ENCODE measurements around the gene TTI1.

Gene TTI1

GRCh38 chr20:37937686-37938085 is 95.6 kb downstream of the TTI1 start:
- no peak overlapping the region for H3K27ac ChIP-seq (ENCODE audit: low read depth, low read length)
- H3K79me2 ChIP-seq (ENCODE audit: control insufficient read depth, insufficient read depth, low read length, unreplicated experiment), result no peaks in the 10 kb centered on the region
- H3K27me3 ChIP-seq (ENCODE audit: insufficient read depth, low read length), result no peaks in the 10 kb centered on the region; the same call in 1 of the 2 replicates
- no peak overlapping the region for H3K4me3 ChIP-seq (ENCODE audit: low read depth, low read length)
- H3K4me1 ChIP-seq (ENCODE audit: control insufficient read depth, insufficient read depth, low read length, unreplicated experiment), result no peaks in the 10 kb centered on the region
- no peak overlapping the region for H2AFZ ChIP-seq (ENCODE audit: low read length, unreplicated experiment)
- no peaks in the 10 kb centered on the region for H3K36me3 ChIP-seq (ENCODE audit: insufficient read depth, low read length)

GRCh38 chr20:37936451-37936850 is 96.8 kb downstream of the TTI1 start:
- Histone ChIP-seq H3K4me1 (ENCODE audit: control insufficient read depth, insufficient read depth, low read length, unreplicated experiment) (no peaks in the 10 kb centered on the region), H3K36me3 (ENCODE audit: insufficient read depth, low read length) (no peaks in the 10 kb centered on the region), H2AFZ (ENCODE audit: low read length, unreplicated experiment) (no peak overlapping the region), H3K27ac (ENCODE audit: low read depth, low read length) (no peak overlapping the region), H3K79me2 (ENCODE audit: control insufficient read depth, insufficient read depth, low read length, unreplicated experiment) (no peaks in the 10 kb centered on the region), H3K4me3 (ENCODE audit: low read depth, low read length) (no peak overlapping the region), H3K27me3 (ENCODE audit: insufficient read depth, low read length) (no peaks in the 10 kb centered on the region; the same call in 1 of the 2 replicates)

GRCh38 chr20:37936041-37936440 is 97.2 kb downstream of the TTI1 start:
- Histone ChIP-seq H3K27ac (ENCODE audit: low read depth, low read length) (no peak overlapping the region), H3K36me3 (ENCODE audit: insufficient read depth, low read length) (no peaks in the 10 kb centered on the region), H3K4me3 (ENCODE audit: low read depth, low read length) (no peak overlapping the region)

GRCh38 chr20:37935435-37935834 is 97.8 kb downstream of the TTI1 start:
- H3K27me3 ChIP-seq (ENCODE audit: insufficient read depth, low read length), result peaks cover 4% of the 10 kb centered on the region; the same call in 1 of the 2 replicates
- H3K36me3 ChIP-seq (ENCODE audit: insufficient read depth, low read length), result no peaks in the 10 kb centered on the region
- H3K4me3 ChIP-seq (ENCODE audit: low read depth, low read length), result no peak overlapping the region
- H3K4me1 ChIP-seq (ENCODE audit: control insufficient read depth, insufficient read depth, low read length, unreplicated experiment), result no peaks in the 10 kb centered on the region
- no peaks in the 10 kb centered on the region for H3K79me2 ChIP-seq (ENCODE audit: control insufficient read depth, insufficient read depth, low read length, unreplicated experiment)
- no peak overlapping the region for H3K27ac ChIP-seq (ENCODE audit: low read depth, low read length)
- H2AFZ ChIP-seq (ENCODE audit: low read length, unreplicated experiment), result no peak overlapping the region

More at GRCh38 chr20:37936041-37936440, 97.2 kb downstream of the TTI1 start:
- Histone ChIP-seq H3K79me2 (ENCODE audit: control insufficient read depth, insufficient read depth, low read length, unreplicated experiment) (no peaks in the 10 kb centered on the region), H2AFZ (ENCODE audit: low read length, unreplicated experiment) (no peak overlapping the region), H3K4me1 (ENCODE audit: control insufficient read depth, insufficient read depth, low read length, unreplicated experiment) (no peaks in the 10 kb centered on the region), H3K27me3 (ENCODE audit: insufficient read depth, low read length) (peaks cover 1% of the 10 kb centered on the region; the same call in 1 of the 2 replicates)

GRCh38 chr20:37934634-37935375 is 98.5 kb downstream of the TTI1 start:
- Histone ChIP-seq H3K4me1 (ENCODE audit: control insufficient read depth, insufficient read depth, low read length, unreplicated experiment) (no peaks in the 10 kb centered on the region), H3K27me3 (ENCODE audit: insufficient read depth, low read length) (peaks cover 11% of the 10 kb centered on the region; the same call in 1 of the 2 replicates), H3K4me3 (ENCODE audit: low read depth, low read length) (no peak overlapping the region), H3K36me3 (ENCODE audit: insufficient read depth, low read length) (no peaks in the 10 kb centered on the region), H3K27ac (ENCODE audit: low read depth, low read length) (no peak overlapping the region), H3K79me2 (ENCODE audit: control insufficient read depth, insufficient read depth, low read length, unreplicated experiment) (no peaks in the 10 kb centered on the region), H2AFZ (ENCODE audit: low read length, unreplicated experiment) (no peak overlapping the region)

GRCh38 chr20:37933786-37934633 is 99.2 kb downstream of the TTI1 start:
- Histone ChIP-seq H3K27ac (ENCODE audit: low read depth, low read length) (no peak overlapping the region), H3K4me3 (ENCODE audit: low read depth, low read length) (no peak overlapping the region), H3K4me1 (ENCODE audit: control insufficient read depth, insufficient read depth, low read length, unreplicated experiment) (no peaks in the 10 kb centered on the region), H3K36me3 (ENCODE audit: insufficient read depth, low read length) (no peaks in the 10 kb centered on the region), H2AFZ (ENCODE audit: low read length, unreplicated experiment) (no peak overlapping the region), H3K79me2 (ENCODE audit: control insufficient read depth, insufficient read depth, low read length, unreplicated experiment) (no peaks in the 10 kb centered on the region), H3K27me3 (ENCODE audit: insufficient read depth, low read length) (peaks cover 17% of the 10 kb centered on the region; the same call in 1 of the 2 replicates)
